K562 (cell line): Measurements from ENCODE around the gene BRAP. TPM values are rescaled to one million over a fixed set of nuclear protein-coding genes. Genes with fewer than 3 reads are reported as not detected.

Experiments
- ATF2 ChIP-seq: sonication (generic); formaldehyde crosslinking; IDR thresholded peaks from 2 replicates; pipeline ENCODE4 v1.8.1; 2022; ENCODE audit warnings: missing genetic modification reagents
- BACH1 ChIP-seq: fragments of 200-800 bp; sonication (Bioruptor generic); IDR thresholded peaks from 2 replicates; pipeline ENCODE4 v1.6.1; 2016; ENCODE audit warnings: missing genetic modification characterization, missing compliant biosample characterization
- BCL6 ChIP-seq: fragments of 250-450 bp; sonication (Bioruptor Pico); IDR thresholded peaks from 2 replicates; pipeline ENCODE4 v1.4.0; 2020
- BHLHE40 ChIP-seq: IDR thresholded peaks from 2 replicates; pipeline ENCODE4 v1.6.1; 2011; ENCODE audit warnings: low read length, improper control_type of control experiment
- CBX1 ChIP-seq: sonication (generic); IDR thresholded peaks from 2 replicates; pipeline ENCODE4 v1.6.1; 2016; ENCODE audit warnings: antibody characterized with exemption, low read depth, mild to moderate bottlenecking
- CGGBP1 ChIP-seq: fragments of 250-450 bp; sonication (Bioruptor Pico); IDR thresholded peaks from 2 replicates; pipeline ENCODE4 v1.9.0; 2021; ENCODE audit warnings: mild to moderate bottlenecking
- CHD2 ChIP-seq: IDR thresholded peaks from 2 replicates; pipeline ENCODE4 v1.6.1; 2011; ENCODE audit warnings: low read depth, low read length
- E2F3 ChIP-seq: fragments of 250-450 bp; sonication (Bioruptor Pico); IDR thresholded peaks from 2 replicates; pipeline ENCODE4 v1.4.0; 2020; ENCODE audit warnings: mild to moderate bottlenecking
- ELK3 ChIP-seq: fragments of 450-650 bp; formaldehyde crosslinking; IDR thresholded peaks from 2 replicates; pipeline ENCODE4 v1.4.0; 2020; ENCODE audit warnings: mild to moderate bottlenecking
- FOXJ2 ChIP-seq: fragments of 200-800 bp; sonication (Bioruptor generic); IDR thresholded peaks from 2 replicates; pipeline ENCODE4 v1.6.1; 2016; ENCODE audit warnings: missing genetic modification characterization, missing compliant biosample characterization
- HMGXB4 ChIP-seq: sonication (generic); formaldehyde crosslinking; IDR thresholded peaks from 2 replicates; pipeline ENCODE4 v1.8.1; 2023; ENCODE audit warnings: mild to moderate bottlenecking, missing genetic modification reagents
- IRF2 ChIP-seq: sonication (generic); formaldehyde crosslinking; IDR thresholded peaks from 2 replicates; pipeline ENCODE4 v1.8.1; 2022; ENCODE audit warnings: mild to moderate bottlenecking, missing genetic modification reagents
- KLF10 ChIP-seq: fragments of 250-450 bp; sonication (Bioruptor Pico); IDR thresholded peaks from 2 replicates; pipeline ENCODE4 v1.6.1; 2021; ENCODE audit warnings: matching md5 sums
- MTA1 ChIP-seq: fragments of 450-650 bp; IDR thresholded peaks from 2 replicates; pipeline ENCODE4 v1.6.1; 2017; ENCODE audit warnings: borderline replicate concordance
- NCOA1 ChIP-seq: fragments of 450-650 bp; IDR thresholded peaks from 2 replicates; pipeline ENCODE4 v1.6.1; 2016; ENCODE audit warnings: low read depth
- SMARCA5 ChIP-seq: fragments of 450-650 bp; IDR thresholded peaks from 2 replicates; pipeline ENCODE4 v1.6.1; 2016
- SMARCE1 ChIP-seq: fragments of 450-650 bp; IDR thresholded peaks from 2 replicates; pipeline ENCODE4 v1.7.1; 2016; ENCODE audit warnings: mild to moderate bottlenecking
- THAP7 ChIP-seq: fragments of 250-450 bp; sonication (Bioruptor Pico); IDR thresholded peaks from 2 replicates; pipeline ENCODE4 v1.5.0; 2021
- ZBTB49 ChIP-seq: sonication (generic); formaldehyde crosslinking; IDR thresholded peaks from 2 replicates; pipeline ENCODE4 v1.8.0; 2022; ENCODE audit warnings: missing genetic modification reagents, mild to moderate bottlenecking, borderline replicate concordance
- ZC3H8 ChIP-seq: fragments of 450-650 bp; IDR thresholded peaks from 2 replicates; pipeline ENCODE4 v1.6.1; 2017
- ZFX ChIP-seq: sonication (generic); formaldehyde crosslinking; IDR thresholded peaks from 2 replicates; pipeline ENCODE4 v1.8.0; 2022; ENCODE audit warnings: mild to moderate bottlenecking, missing genetic modification reagents, moderate library complexity
- ZNF174 ChIP-seq: fragments of 250-450 bp; sonication (Bioruptor Pico); IDR thresholded peaks from 2 replicates; pipeline ENCODE4 v1.4.0; 2020; ENCODE audit warnings: mild to moderate bottlenecking
- ZNF384 ChIP-seq: IDR thresholded peaks from 2 replicates; pipeline ENCODE4 v1.6.1; 2012; ENCODE audit warnings: low read depth, low read length, improper control_type of control experiment
- ZNF583 ChIP-seq: fragments of 250-450 bp; sonication (Bioruptor Pico); IDR thresholded peaks from 2 replicates; pipeline ENCODE4 v1.4.0; 2020
- ZNF778 ChIP-seq: fragments of 450-650 bp; formaldehyde crosslinking; IDR thresholded peaks from 2 replicates; pipeline ENCODE4 v1.4.0; 2020; ENCODE audit warnings: mild to moderate bottlenecking, moderate library complexity
- polyA plus RNA-seq, 8 experiments: library from polyadenylated mRNA; depleted of rRNA in 4 of 8; stranded (reverse) in 5 of 8; unstranded in 3 of 8; fragments of >200 nt; fragmentation: Nextera tagmentation in 2 of 8; fragmentation: Illumina TruSeq in 1 of 8; extraction: Ambion mirVana in 2 of 8; extraction: Trizol in 1 of 8; gene quantifications; 2 replicates each; pipeline versions ENCODE4 v1.2.1 to v1.2.3, GENCODE V29; 2011 to 2014; ENCODE audit warnings: inconsistent platforms in 1 of 8, missing spikeins in 1 of 8
- total RNA-seq, 7 experiments: library from RNA; depleted of rRNA in 6 of 7; stranded (reverse); fragments of >200 nt in 6 of 7; fragmentation: Illumina TruSeq in 2 of 7; extraction: Trizol in 2 of 7; gene quantifications; 2 replicates each; pipeline versions ENCODE4 v1.2.1 to v1.2.3, GENCODE V29; 2011 to 2021; ENCODE audit warnings: low replicate concordance in 1 of 7

Gene BRAP
- total and polyA plus RNA-seq, 9 of the 15 experiments (the other 6 are each of a cell fraction or from before 2014, with no cell fraction given): 2.2 to 32.6 (median 27.5) TPM

GRCh38 chr12:111705672-111706071 lies 19.9 kb upstream of the BRAP start (continued):
- TF ChIP-seq HMGXB4 (CRISPR knock-in tag) (no peak), ZNF174 (CRISPR knock-in tag) (no peak), ZC3H8 (no peak), NCOA1 (no peak), SMARCA5 (no peak), MTA1 (no peak), ZNF583 (CRISPR knock-in tag) (no peak), CBX1 (no peak), BCL6 (CRISPR knock-in tag) (no peak), ATF2 (CRISPR knock-in tag) (no peak), IRF2 (CRISPR knock-in tag) (no peak), ZBTB49 (CRISPR knock-in tag) (no peak), ZNF778 (CRISPR knock-in tag) (no peak), SMARCE1 (0 out of 2 replicates have a peak, but pooled peaks have one; percentile 43), ELK3 (CRISPR knock-in tag) (no peak), CHD2 (no peak), BACH1 (tag) (no peak), KLF10 (no peak), BHLHE40 (no peak), ZNF384 (no peak), FOXJ2 (tag) (no peak), THAP7 (CRISPR knock-in tag) (no peak), ZFX (no peak), CGGBP1 (no peak), E2F3 (CRISPR knock-in tag) (no peak)
